ENCODE results near the gene GMDS. TPM values are rescaled to one million over a fixed set of nuclear protein-coding genes. Genes with fewer than 3 reads are reported as not detected.

Gene GMDS
- total and polyA plus RNA-seq, 2 of the 13 experiments (the other 11 are each of a cell fraction or from before 2014, with no cell fraction given) = 64.4 to 112 TPM

DNA sequence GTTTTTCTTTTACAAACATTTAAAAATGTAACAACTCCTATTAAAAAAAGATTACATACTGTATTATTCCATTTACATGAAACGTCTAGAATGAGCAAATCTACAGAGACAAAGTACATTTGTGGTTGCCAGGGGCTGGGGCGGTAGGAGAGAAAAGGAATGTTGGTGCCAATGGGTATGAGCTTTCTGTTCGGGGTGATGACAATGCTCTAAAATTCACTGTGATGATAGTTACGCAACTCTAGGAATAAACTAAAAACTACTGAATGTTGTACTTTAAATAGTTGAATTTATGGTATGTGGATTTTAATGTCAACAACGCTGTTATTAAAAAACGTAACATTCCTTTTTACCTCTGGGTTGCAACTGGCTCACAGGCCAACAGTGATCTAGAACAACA lies 211.1 kb downstream of the GMDS start (continued):
- TF ChIP-seq ZNF687 (CRISPR knock-in tag; IDR thresholded peaks at IDR 0.05) (no peak), NFATC3 (CRISPR knock-in tag; IDR thresholded peaks at IDR 0.05) (no peak), CEBPG (CRISPR knock-in tag; IDR thresholded peaks at IDR 0.05) (peak; percentile 16; the same call in 1 of the 2 replicates), CEBPB (IDR thresholded peaks at IDR 0.05; ENCODE audit: borderline replicate concordance, low read depth, low read length) (peak; percentile 78), ZBTB7A (CRISPR knock-in tag; IDR thresholded peaks at IDR 0.05) (no peak), GFI1 (CRISPR knock-in tag; IDR thresholded peaks at IDR 0.05; ENCODE audit: borderline replicate concordance) (no peak), TFAP4 (IDR thresholded peaks at IDR 0.05; ENCODE audit: borderline replicate concordance, low read depth) (no peak)

- intact Hi-C loops (cut with micrococcal nuclease; ENCODE audit: unreplicated experiment) = no loop called here
- H3K9ac ChIP-seq (ENCODE audit: insufficient read depth, low read depth, low read length) = no peak overlapping the region
- no peak overlapping the region for H3K4me3 ChIP-seq (replicated peaks in 1 of 3; ENCODE audit: insufficient read depth in 1 of 3, low read depth in 2 of 3, low read length in 3 of 3)
- H3K9me3 ChIP-seq (ENCODE audit: low read length) = no peaks in the 10 kb centered on the region
- no peak overlapping the region for H2AFZ ChIP-seq (ENCODE audit: low read length)
- peaks cover 0 to 10% of the 10 kb centered on the region in 2 experiments; a peak in 2 of 5 replicates for H3K36me3 ChIP-seq (replicated peaks in 1 of 2; ENCODE audit: control insufficient read depth in 1 of 2, insufficient read depth in 2 of 2, low read length in 2 of 2)
- DNase-seq (ENCODE audit: low spot score) (no peak), FAIRE-seq (peak; percentile 36), ATAC-seq (no peak)
- WGBS (ENCODE audit: low lambda C conversion rate) = 96% methylated on average over 4 of the region's 4 CpGs
- no peaks in the 10 kb centered on the region for H3K27me3 ChIP-seq (ENCODE audit: control insufficient read depth in 1 of 2, insufficient read depth in 2 of 2, low read length in 2 of 2)
- ChIA-PET POLR2A (no interaction called here), CTCF (ENCODE audit: low intra/inter-chr PET ratio, low total read pairs) (no interaction called here)
- H4K20me1 ChIP-seq (ENCODE audit: insufficient read depth, low read length) = no peaks in the 10 kb centered on the region; the same call in 1 of the 2 replicates
- H3K27ac ChIP-seq (ENCODE audit: extremely low read length, insufficient read depth, low read length) = no peak overlapping the region
- H3K79me2 ChIP-seq (ENCODE audit: insufficient read depth, low read length) = no peaks in the 10 kb centered on the region
- in situ Hi-C loops (cut with HindIII; ENCODE audit: extremely low pct_ligation_motif_present, low pct_unique_long_range_greater_than_20kb) = no loop called here
- no TSS peak for BruUV-seq (replicated peaks)
- H3K4me1 ChIP-seq (ENCODE audit: insufficient read depth, low read length) = peaks cover 12% of the 10 kb centered on the region
- H3K4me2 ChIP-seq (ENCODE audit: low read depth, low read length) = no peak overlapping the region
- TF ChIP-seq POLR2AphosphoS2 (IDR thresholded peaks at IDR 0.05; ENCODE audit: low read depth, low read length) (no peak), PRPF4 (IDR thresholded peaks at IDR 0.05; ENCODE audit: low read depth, low read length, poor library complexity, severe bottlenecking) (no peak), ZFP37 (CRISPR knock-in tag; IDR thresholded peaks at IDR 0.05; ENCODE audit: borderline replicate concordance) (no peak), RAD51 (IDR thresholded peaks at IDR 0.05; ENCODE audit: borderline replicate concordance) (no peak), WIZ (CRISPR knock-in tag; IDR thresholded peaks at IDR 0.05) (no peak), SP1 (IDR thresholded peaks at IDR 0.05) (no peak), SP1 (CRISPR knock-in tag; IDR thresholded peaks at IDR 0.05) (no peak), SETDB1 (CRISPR knock-in tag; IDR thresholded peaks at IDR 0.05; ENCODE audit: borderline replicate concordance) (no peak), NBN (conservative IDR thresholded peaks at IDR 0.05) (no peak), ZNF12 (CRISPR knock-in tag; IDR thresholded peaks at IDR 0.05) (no peak), HOXA3 (CRISPR knock-in tag; IDR thresholded peaks at IDR 0.05) (no peak), ZNF83 (CRISPR knock-in tag; IDR thresholded peaks at IDR 0.05; ENCODE audit: borderline replicate concordance) (no peak), ZFP1 (CRISPR knock-in tag; IDR thresholded peaks at IDR 0.05) (no peak), RCOR2 (CRISPR knock-in tag; IDR thresholded peaks at IDR 0.05) (no peak), ZNF263 (CRISPR knock-in tag; IDR thresholded peaks at IDR 0.05) (no peak)
- TF ChIP-seq, protein P1, sequence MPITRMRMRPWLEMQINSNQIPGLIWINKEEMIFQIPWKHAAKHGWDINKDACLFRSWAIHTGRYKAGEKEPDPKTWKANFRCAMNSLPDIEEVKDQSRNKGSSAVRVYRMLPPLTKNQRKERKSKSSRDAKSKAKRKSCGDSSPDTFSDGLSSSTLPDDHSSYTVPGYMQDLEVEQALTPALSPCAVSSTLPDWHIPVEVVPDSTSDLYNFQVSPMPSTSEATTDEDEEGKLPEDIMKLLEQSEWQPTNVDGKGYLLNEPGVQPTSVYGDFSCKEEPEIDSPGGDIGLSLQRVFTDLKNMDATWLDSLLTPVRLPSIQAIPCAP (CRISPR knock-in tag; IDR thresholded peaks at IDR 0.05; ENCODE audit: low read depth) = no peak
Observed at GRCh38 chr6:2033544-2033943, 211.9 kb downstream of the GMDS start.
